ENCODE data around the gene MYRF.
A peak's percentile ranks its signal among the peaks of the same experiment; 100 is the strongest.

MYRF gene

GRCh38 chr11:61724437-61724836 is 28.0 kb upstream of the MYRF start:
- Histone ChIP-seq H3K79me1 (ENCODE audit: low read depth, low read length) (peaks cover 5% of the 10 kb centered on the region), H3K4me2 (ENCODE audit: insufficient read depth, low read length, poor library complexity, severe bottlenecking) (no peak overlapping the region), H3K4ac (ENCODE audit: low read length) (no peak overlapping the region), H4K8ac (ENCODE audit: low read depth, low read length) (no peak overlapping the region), H3K4me1 (ENCODE audit: control insufficient read depth in 2 of 2, insufficient read depth in 1 of 2, low read depth in 1 of 2, low read length in 2 of 2) (peaks cover under 1% of the 10 kb centered on the region in 2 donors), H2BK15ac (ENCODE audit: low read length) (no peak overlapping the region), H2BK5ac (ENCODE audit: low read length) (no peak overlapping the region), H2AK5ac (ENCODE audit: low read depth, low read length) (no peak overlapping the region), H4K91ac (ENCODE audit: low read depth, low read length, poor library complexity) (no peak overlapping the region), H3K27ac (replicated peaks; ENCODE audit: low read length) (no peak overlapping the region), H3K9ac (ENCODE audit: low read depth, low read length, poor library complexity) (peak overlapping the region; percentile 35), H3K9me3 (replicated peaks in 1 of 2; ENCODE audit: control insufficient read depth in 2 of 2, insufficient read depth in 1 of 2, low read depth in 1 of 2, low read length in 2 of 2) (peaks cover 0 to 1% of the 10 kb centered on the region in 2 donors), H3K36me3 (replicated peaks in 1 of 2; ENCODE audit: control insufficient read depth in 2 of 2, insufficient read depth in 2 of 2, low read length in 2 of 2) (peaks cover 27 to 84% of the 10 kb centered on the region in 2 donors), H3K27me3 (ENCODE audit: control insufficient read depth in 3 of 3, insufficient read depth in 3 of 3, low read depth in 1 of 3, low read length in 3 of 3) (no peaks in the 10 kb centered on the region), H3K18ac (ENCODE audit: low read length) (no peak overlapping the region), H2AFZ (ENCODE audit: low read length) (no peak overlapping the region), H3K14ac (ENCODE audit: low read length) (peak overlapping the region; percentile 75), H2BK120ac (ENCODE audit: low read depth, low read length) (no peak overlapping the region), H3K23ac (ENCODE audit: low read depth, low read length, poor library complexity) (peak overlapping the region; percentile 59), H3K4me3 (ENCODE audit: low read length in 2 of 2) (no peak overlapping the region), H2BK12ac (ENCODE audit: low read length) (no peak overlapping the region)
- DNase-seq (ENCODE audit: low spot score), result no peak
- WGBS, 2 donors (ENCODE audit: extremely low coverage in 2 of 2, insufficient read length in 2 of 2, insufficient replicate concordance in 1 of 2), result no CpG with 5 or more reads among the region's 9 CpGs

GRCh38 chr11:61725781-61726231 is 26.6 kb upstream of the MYRF start:
- Histone ChIP-seq H3K27me3 (ENCODE audit: control insufficient read depth in 3 of 3, insufficient read depth in 3 of 3, low read depth in 1 of 3, low read length in 3 of 3) (no peaks in the 10 kb centered on the region), H2BK12ac (ENCODE audit: low read length) (no peak overlapping the region), H4K8ac (ENCODE audit: low read depth, low read length) (no peak overlapping the region), H3K4ac (ENCODE audit: low read length) (no peak overlapping the region), H3K4me1 (ENCODE audit: control insufficient read depth in 2 of 2, insufficient read depth in 1 of 2, low read depth in 1 of 2, low read length in 2 of 2) (no peaks in the 10 kb centered on the region), H3K9ac (ENCODE audit: low read depth, low read length, poor library complexity) (peak overlapping the region; percentile 66), H2BK5ac (ENCODE audit: low read length) (no peak overlapping the region), H3K27ac (replicated peaks; ENCODE audit: low read length) (no peak overlapping the region), H3K79me1 (ENCODE audit: low read depth, low read length) (peaks cover 5% of the 10 kb centered on the region), H3K23ac (ENCODE audit: low read depth, low read length, poor library complexity) (peak overlapping the region; percentile 37), H3K18ac (ENCODE audit: low read length) (no peak overlapping the region), H3K4me2 (ENCODE audit: insufficient read depth, low read length, poor library complexity, severe bottlenecking) (no peak overlapping the region), H2BK15ac (ENCODE audit: low read length) (no peak overlapping the region), H3K4me3 (ENCODE audit: low read length in 2 of 2) (no peak overlapping the region), H3K9me3 (replicated peaks in 1 of 2; ENCODE audit: control insufficient read depth in 2 of 2, insufficient read depth in 1 of 2, low read depth in 1 of 2, low read length in 2 of 2) (peaks cover 0 to 1% of the 10 kb centered on the region in 2 donors), H2AK5ac (ENCODE audit: low read depth, low read length) (no peak overlapping the region), H2BK120ac (ENCODE audit: low read depth, low read length) (no peak overlapping the region), H2AFZ (ENCODE audit: low read length) (no peak overlapping the region), H3K36me3 (replicated peaks in 1 of 2; ENCODE audit: control insufficient read depth in 2 of 2, insufficient read depth in 2 of 2, low read length in 2 of 2) (peaks cover 21 to 84% of the 10 kb centered on the region in 2 donors), H3K14ac (ENCODE audit: low read length) (no peak overlapping the region), H4K91ac (ENCODE audit: low read depth, low read length, poor library complexity) (no peak overlapping the region)
- no CpG with 5 or more reads among the region's 12 CpGs for WGBS, 2 donors (ENCODE audit: extremely low coverage in 2 of 2, insufficient read length in 2 of 2, insufficient replicate concordance in 1 of 2)
- DNase-seq (ENCODE audit: low spot score), result no peak

- Histone ChIP-seq H2AFZ (ENCODE audit: low read length) (no peak overlapping the region), H3K14ac (ENCODE audit: low read length) (no peak overlapping the region), H2AK5ac (ENCODE audit: low read depth, low read length) (no peak overlapping the region), H3K27ac (replicated peaks; ENCODE audit: low read length) (no peak overlapping the region), H2BK5ac (ENCODE audit: low read length) (peak overlapping the region; percentile 49), H2BK12ac (ENCODE audit: low read length) (no peak overlapping the region), H3K4ac (ENCODE audit: low read length) (no peak overlapping the region), H3K27me3 (ENCODE audit: control insufficient read depth in 3 of 3, insufficient read depth in 3 of 3, low read depth in 1 of 3, low read length in 3 of 3) (no peaks in the 10 kb centered on the region), H3K9me3 (replicated peaks in 1 of 2; ENCODE audit: control insufficient read depth in 2 of 2, insufficient read depth in 1 of 2, low read depth in 1 of 2, low read length in 2 of 2) (peaks cover 0 to 1% of the 10 kb centered on the region in 2 donors), H3K79me1 (ENCODE audit: low read depth, low read length) (peaks cover 5% of the 10 kb centered on the region), H3K36me3 (replicated peaks in 1 of 2; ENCODE audit: control insufficient read depth in 2 of 2, insufficient read depth in 2 of 2, low read length in 2 of 2) (peaks cover 23 to 77% of the 10 kb centered on the region in 2 donors), H3K4me3 (ENCODE audit: low read length in 2 of 2) (no peak overlapping the region), H2BK15ac (ENCODE audit: low read length) (no peak overlapping the region), H3K4me2 (ENCODE audit: insufficient read depth, low read length, poor library complexity, severe bottlenecking) (no peak overlapping the region), H2BK120ac (ENCODE audit: low read depth, low read length) (no peak overlapping the region), H3K18ac (ENCODE audit: low read length) (no peak overlapping the region), H3K4me1 (ENCODE audit: control insufficient read depth in 2 of 2, insufficient read depth in 1 of 2, low read depth in 1 of 2, low read length in 2 of 2) (no peaks in the 10 kb centered on the region), H3K23ac (ENCODE audit: low read depth, low read length, poor library complexity) (no peak overlapping the region), H4K8ac (ENCODE audit: low read depth, low read length) (no peak overlapping the region), H4K91ac (ENCODE audit: low read depth, low read length, poor library complexity) (no peak overlapping the region), H3K9ac (ENCODE audit: low read depth, low read length, poor library complexity) (no peak overlapping the region)
- DNase-seq (ENCODE audit: low spot score), result no peak
- no CpG with 5 or more reads among the region's 13 CpGs for WGBS, 2 donors (ENCODE audit: extremely low coverage in 2 of 2, insufficient read length in 2 of 2, insufficient replicate concordance in 1 of 2)
These were observed 25.7 kb upstream of the MYRF start for GRCh38 chr11:61726775-61727174.

GRCh38 chr11:61727401-61727811 is 25.0 kb upstream of the MYRF start:
- H2BK12ac ChIP-seq (ENCODE audit: low read length), result no peak overlapping the region
- no peaks in the 10 kb centered on the region for H3K27me3 ChIP-seq (ENCODE audit: control insufficient read depth in 3 of 3, insufficient read depth in 3 of 3, low read depth in 1 of 3, low read length in 3 of 3)
- H3K9me3 ChIP-seq (replicated peaks in 1 of 2; ENCODE audit: control insufficient read depth in 2 of 2, insufficient read depth in 1 of 2, low read depth in 1 of 2, low read length in 2 of 2), result peaks cover 0 to 1% of the 10 kb centered on the region in 2 donors
- WGBS, 2 donors (ENCODE audit: extremely low coverage in 2 of 2, insufficient read length in 2 of 2, insufficient replicate concordance in 1 of 2), result no CpG with 5 or more reads among the region's 3 CpGs
- H3K36me3 ChIP-seq (replicated peaks in 1 of 2; ENCODE audit: control insufficient read depth in 2 of 2, insufficient read depth in 2 of 2, low read length in 2 of 2), result peaks cover 23 to 74% of the 10 kb centered on the region in 2 donors
- no peak overlapping the region for H3K14ac ChIP-seq (ENCODE audit: low read length)
- H3K18ac ChIP-seq (ENCODE audit: low read length), result no peak overlapping the region
- no peak overlapping the region for H4K8ac ChIP-seq (ENCODE audit: low read depth, low read length)
- H3K27ac ChIP-seq (replicated peaks; ENCODE audit: low read length), result no peak overlapping the region
- H2BK15ac ChIP-seq (ENCODE audit: low read length), result no peak overlapping the region
- H2BK120ac ChIP-seq (ENCODE audit: low read depth, low read length), result no peak overlapping the region
- H2AK5ac ChIP-seq (ENCODE audit: low read depth, low read length), result no peak overlapping the region
- no peak overlapping the region for H3K4me2 ChIP-seq (ENCODE audit: insufficient read depth, low read length, poor library complexity, severe bottlenecking)
- no peak overlapping the region for H3K9ac ChIP-seq (ENCODE audit: low read depth, low read length, poor library complexity)
- DNase-seq (ENCODE audit: low spot score), result no peak
- no peak overlapping the region for H2AFZ ChIP-seq (ENCODE audit: low read length)
- no peak overlapping the region for H3K4ac ChIP-seq (ENCODE audit: low read length)
- H3K4me1 ChIP-seq (ENCODE audit: control insufficient read depth in 2 of 2, insufficient read depth in 1 of 2, low read depth in 1 of 2, low read length in 2 of 2), result no peaks in the 10 kb centered on the region
- H4K91ac ChIP-seq (ENCODE audit: low read depth, low read length, poor library complexity), result no peak overlapping the region
- peaks cover 5% of the 10 kb centered on the region for H3K79me1 ChIP-seq (ENCODE audit: low read depth, low read length)
- peak overlapping the region; percentile 41 for H2BK5ac ChIP-seq (ENCODE audit: low read length)
- H3K4me3 ChIP-seq (ENCODE audit: low read length in 2 of 2), result no peak overlapping the region
- no peak overlapping the region for H3K23ac ChIP-seq (ENCODE audit: low read depth, low read length, poor library complexity)

Data from neuronal stem cell (in vitro differentiated cells).